IMR-90 (cell line): Measurements from ENCODE around the gene MYDGF.

ENCODE experiments used
- BHLHE40 ChIP-seq: fragments of 150-350 bp; IDR thresholded peaks from 2 replicates; pipeline ENCODE4 v1.6.1; 2016; ENCODE audit warnings: mild to moderate bottlenecking, low read depth, low read length
- CEBPB ChIP-seq: IDR thresholded peaks from 2 replicates; pipeline ENCODE4 v1.6.1; 2012; ENCODE audit warnings: low read depth, low read length, improper control_type of control experiment
- CHD1 ChIP-seq: IDR thresholded peaks from 2 replicates; pipeline ENCODE4 v1.6.1; 2012; ENCODE audit warnings: low read depth, low read length, improper control_type of control experiment
- FOS ChIP-seq: fragments of 150-350 bp; IDR thresholded peaks from 2 replicates; pipeline ENCODE4 v1.6.1; 2016; ENCODE audit warnings: low read depth, low read length
- MXI1 ChIP-seq: IDR thresholded peaks from 2 replicates; pipeline ENCODE4 v1.6.1; 2012; ENCODE audit warnings: low read depth, mild to moderate bottlenecking, low read length, moderate library complexity, borderline replicate concordance
- POLR2A ChIP-seq: IDR thresholded peaks from 2 replicates; pipeline ENCODE4 v1.6.1; 2012; ENCODE audit warnings: mild to moderate bottlenecking, low read depth, low read length
- RAD21 ChIP-seq: IDR thresholded peaks from 2 replicates; pipeline ENCODE4 v1.6.1; 2012; ENCODE audit warnings: low read length, improper control_type of control experiment
- RCOR1 ChIP-seq: IDR thresholded peaks from 2 replicates; pipeline ENCODE4 v1.6.1; 2012; ENCODE audit warnings: mild to moderate bottlenecking, low read length, improper control_type of control experiment; ENCODE audit not compliant: insufficient replicate concordance
- RFX5 ChIP-seq: IDR thresholded peaks from 2 replicates; pipeline ENCODE4 v1.8.0; 2012; ENCODE audit warnings: low read depth, mild to moderate bottlenecking, low read length, moderate library complexity
- SMC3 ChIP-seq: fragments of 150-350 bp; IDR thresholded peaks from 2 replicates; pipeline ENCODE4 v1.6.1; 2016; ENCODE audit warnings: low read depth, mild to moderate bottlenecking, antibody characterized with exemption, low read length, moderate library complexity
- TF ChIP-seq, protein P1 (sequence below): conservative IDR thresholded peaks from 2 replicates; pipeline ENCODE4 v1.5.1; 2012; ENCODE audit warnings: mild to moderate bottlenecking, low read depth, low read length, improper control_type of control experiment

DNA sequence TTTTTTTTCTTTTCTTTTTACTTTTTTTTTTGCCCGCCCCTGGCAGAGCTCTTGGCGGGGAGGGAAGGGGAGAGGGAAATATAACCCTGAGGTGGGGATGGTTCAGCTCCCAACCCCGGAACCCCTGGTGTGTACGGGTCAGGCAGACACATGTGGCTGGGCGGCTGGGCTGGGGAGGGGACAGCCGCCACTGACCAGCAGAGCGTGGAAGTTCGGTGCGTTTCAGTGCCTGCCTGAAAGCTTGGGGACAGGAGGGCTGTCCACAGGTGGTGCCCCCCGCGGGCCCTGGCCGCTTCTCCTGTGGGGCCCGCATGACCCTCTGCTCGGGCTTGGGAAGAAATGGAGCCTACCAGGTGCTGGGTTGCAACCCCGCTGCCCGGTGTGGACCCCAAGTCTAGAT lies 5.2 kb upstream of the MYDGF start:
- TF ChIP-seq CEBPB (no peak), RCOR1 (no peak), BHLHE40 (no peak), SMC3 (no peak), POLR2A (no peak), RAD21 (no peak), MXI1 (no peak), RFX5 (no peak), FOS (no peak), CHD1 (no peak)
- TF ChIP-seq, protein P1, sequence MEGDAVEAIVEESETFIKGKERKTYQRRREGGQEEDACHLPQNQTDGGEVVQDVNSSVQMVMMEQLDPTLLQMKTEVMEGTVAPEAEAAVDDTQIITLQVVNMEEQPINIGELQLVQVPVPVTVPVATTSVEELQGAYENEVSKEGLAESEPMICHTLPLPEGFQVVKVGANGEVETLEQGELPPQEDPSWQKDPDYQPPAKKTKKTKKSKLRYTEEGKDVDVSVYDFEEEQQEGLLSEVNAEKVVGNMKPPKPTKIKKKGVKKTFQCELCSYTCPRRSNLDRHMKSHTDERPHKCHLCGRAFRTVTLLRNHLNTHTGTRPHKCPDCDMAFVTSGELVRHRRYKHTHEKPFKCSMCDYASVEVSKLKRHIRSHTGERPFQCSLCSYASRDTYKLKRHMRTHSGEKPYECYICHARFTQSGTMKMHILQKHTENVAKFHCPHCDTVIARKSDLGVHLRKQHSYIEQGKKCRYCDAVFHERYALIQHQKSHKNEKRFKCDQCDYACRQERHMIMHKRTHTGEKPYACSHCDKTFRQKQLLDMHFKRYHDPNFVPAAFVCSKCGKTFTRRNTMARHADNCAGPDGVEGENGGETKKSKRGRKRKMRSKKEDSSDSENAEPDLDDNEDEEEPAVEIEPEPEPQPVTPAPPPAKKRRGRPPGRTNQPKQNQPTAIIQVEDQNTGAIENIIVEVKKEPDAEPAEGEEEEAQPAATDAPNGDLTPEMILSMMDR, result no peak
